ENCODE results near the gene GHDC. TPM values are rescaled to one million over a fixed set of nuclear protein-coding genes. Genes with fewer than 3 reads are reported as not detected.

Gene GHDC
- total RNA-seq, result 23.6 TPM

GRCh38 chr17:42193969-42194899 lies at the start of gene GHDC:
Gene GHDC, minus strand, starts transcription at chr17:42194494. Its CDS starts 913 bp downstream, at chr17:42193581.

GRCh38 chr17:42184713-42185620 lies 9.3 kb downstream of the GHDC start, which contains the start of gene HCRT:
Gene HCRT, minus strand, starts transcription at chr17:42185452. Its CDS starts 87 bp downstream, at chr17:42185365.

GRCh38 chr17:42180922-42181850 lies 13.1 kb downstream of the GHDC start, which contains the start of gene KCNH4:
Gene KCNH4, minus strand, starts transcription at chr17:42181142. Its CDS starts 197 bp downstream, at chr17:42180945.

Other genes with a start within 250 kb of the GHDC start
- 46.5 TPM for gene CNP, start 227.7 kb downstream of the GHDC start, total RNA-seq
- gene DNAJC7, start 177.1 kb downstream of the GHDC start, total RNA-seq, result 76.5 TPM
- gene NKIRAS2, start 174.4 kb downstream of the GHDC start, total RNA-seq, result 38.9 TPM
- gene C17orf113, start 143.9 kb downstream of the GHDC start, total RNA-seq, result 6.7 TPM
- 1.5 TPM for gene ZNF385C, start 96.0 kb downstream of the GHDC start, total RNA-seq
- 10.0 TPM for gene DHX58, start 81.8 kb downstream of the GHDC start, total RNA-seq
- gene KAT2A, start 73.1 kb downstream of the GHDC start, total RNA-seq, result 34.3 TPM
- gene HSPB9, start 71.7 kb downstream of the GHDC start, total RNA-seq, result 0.23 TPM
- 80.1 TPM for gene RAB5C, start 39.5 kb downstream of the GHDC start, total RNA-seq
- not detected for gene KCNH4, start 13.4 kb downstream of the GHDC start, total RNA-seq
- not detected for gene HCRT, start 9.0 kb downstream of the GHDC start, total RNA-seq
- 53.7 TPM for gene STAT5B, start 81.9 kb upstream of the GHDC start, total RNA-seq
- gene STAT5A, start 94.0 kb upstream of the GHDC start, total RNA-seq, result 24.3 TPM
- gene STAT3, start 193.9 kb upstream of the GHDC start, total RNA-seq, result 125 TPM
- 111 TPM for gene CAVIN1, start 228.8 kb upstream of the GHDC start, total RNA-seq

All from metanephros (tissue), 1 donor.